C1 segment of cervical spinal cord (tissue), 14 donors: Measurements from ENCODE around the gene DCTN2.
A peak's percentile ranks its signal among the peaks of the same experiment; 100 is the strongest.
"Not testable (repeated sequence)": the region's sequence is repeated elsewhere in the genome, so short reads cannot be mapped to it uniquely, and the experiment has no call there.

Experiments
- DNase-seq, 14 donors: peaks; one replicate each; lab custom pipeline; 2025; lab: John Stamatoyannopoulos, UW

The DCTN2 gene

GRCh38 chr12:57528831-57529555, 18.0 kb downstream of the DCTN2 start:
- DNase-seq, result no peak

DNA sequence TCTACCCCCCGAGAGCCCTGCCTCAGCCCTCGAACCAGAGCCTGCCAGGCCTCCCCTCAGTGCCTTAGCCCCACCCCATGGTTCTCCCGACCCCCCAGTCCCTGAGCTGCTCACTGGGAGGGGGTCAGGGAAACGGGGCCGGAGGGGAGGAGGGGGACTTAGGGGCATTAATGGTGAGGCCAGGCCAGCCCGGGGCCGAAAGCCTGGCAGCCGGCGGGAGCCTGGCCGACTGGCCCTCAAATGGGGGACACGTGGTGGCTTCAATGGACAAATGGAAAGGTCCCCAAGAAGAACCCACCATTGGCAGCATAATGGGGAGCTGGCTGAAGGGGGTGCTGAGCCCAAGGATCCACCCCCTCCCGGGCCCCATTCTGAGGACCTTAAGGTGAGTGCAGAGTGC, 18.8 kb downstream of the DCTN2 start:
- DNase-seq, result no peak

DNA sequence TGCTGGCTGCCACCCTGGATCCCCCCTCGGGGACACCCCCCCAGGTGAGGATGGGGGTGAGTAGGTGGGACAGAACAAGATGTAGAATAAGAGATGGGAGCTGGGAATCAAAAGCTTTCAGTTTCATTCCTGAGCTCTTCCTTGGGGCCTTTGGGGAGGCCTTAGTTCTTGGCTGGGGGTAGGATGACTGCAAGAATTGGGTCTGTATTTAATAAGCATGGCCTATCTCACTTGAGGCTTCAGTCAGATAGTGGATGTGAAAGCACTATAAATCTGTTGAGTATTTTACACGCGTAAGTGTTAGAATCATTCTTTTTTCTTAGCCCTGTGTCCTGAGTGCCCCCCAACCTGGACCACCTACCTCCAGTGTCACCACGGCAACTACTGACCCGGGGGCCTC, 19.8 kb downstream of the DCTN2 start:
- DNase-seq, result no peak

DNA sequence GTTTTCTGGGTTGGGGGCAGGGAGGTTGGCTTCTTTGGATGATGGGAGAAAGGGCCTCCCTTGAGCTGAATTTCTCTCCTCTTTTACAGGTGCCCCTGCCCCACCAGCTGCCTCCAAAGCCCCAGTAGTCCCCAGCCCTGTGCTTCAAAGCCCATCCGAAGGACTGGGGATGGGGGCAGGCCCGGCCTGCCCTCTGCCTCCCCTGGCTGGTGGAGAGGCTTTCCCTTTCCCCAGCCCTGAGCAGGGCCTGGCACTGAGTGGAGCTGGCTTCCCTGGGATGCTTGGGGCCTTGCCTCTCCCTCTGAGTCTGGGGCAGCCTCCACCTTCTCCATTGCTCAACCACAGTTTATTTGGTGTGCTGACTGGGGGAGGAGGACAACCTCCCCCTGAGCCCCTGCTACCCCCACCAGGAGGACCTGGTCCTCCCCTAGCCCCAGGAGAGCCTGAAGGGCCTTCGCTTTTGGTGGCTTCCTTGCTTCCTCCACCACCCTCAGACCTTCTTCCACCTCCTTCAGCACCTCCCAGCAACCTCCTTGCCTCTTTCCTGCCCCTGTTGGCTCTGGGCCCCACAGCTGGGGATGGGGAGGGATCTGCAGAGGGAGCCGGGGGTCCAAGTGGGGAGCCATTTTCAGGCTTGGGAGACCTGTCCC, 20.4 kb downstream of the DCTN2 start:
- no peak for DNase-seq

- no peak for DNase-seq
These were observed 21.2 kb downstream of the DCTN2 start for GRCh38 chr12:57525615-57526383.

- no peak for DNase-seq
These were observed 22.0 kb downstream of the DCTN2 start for GRCh38 chr12:57524814-57525614.

DNA sequence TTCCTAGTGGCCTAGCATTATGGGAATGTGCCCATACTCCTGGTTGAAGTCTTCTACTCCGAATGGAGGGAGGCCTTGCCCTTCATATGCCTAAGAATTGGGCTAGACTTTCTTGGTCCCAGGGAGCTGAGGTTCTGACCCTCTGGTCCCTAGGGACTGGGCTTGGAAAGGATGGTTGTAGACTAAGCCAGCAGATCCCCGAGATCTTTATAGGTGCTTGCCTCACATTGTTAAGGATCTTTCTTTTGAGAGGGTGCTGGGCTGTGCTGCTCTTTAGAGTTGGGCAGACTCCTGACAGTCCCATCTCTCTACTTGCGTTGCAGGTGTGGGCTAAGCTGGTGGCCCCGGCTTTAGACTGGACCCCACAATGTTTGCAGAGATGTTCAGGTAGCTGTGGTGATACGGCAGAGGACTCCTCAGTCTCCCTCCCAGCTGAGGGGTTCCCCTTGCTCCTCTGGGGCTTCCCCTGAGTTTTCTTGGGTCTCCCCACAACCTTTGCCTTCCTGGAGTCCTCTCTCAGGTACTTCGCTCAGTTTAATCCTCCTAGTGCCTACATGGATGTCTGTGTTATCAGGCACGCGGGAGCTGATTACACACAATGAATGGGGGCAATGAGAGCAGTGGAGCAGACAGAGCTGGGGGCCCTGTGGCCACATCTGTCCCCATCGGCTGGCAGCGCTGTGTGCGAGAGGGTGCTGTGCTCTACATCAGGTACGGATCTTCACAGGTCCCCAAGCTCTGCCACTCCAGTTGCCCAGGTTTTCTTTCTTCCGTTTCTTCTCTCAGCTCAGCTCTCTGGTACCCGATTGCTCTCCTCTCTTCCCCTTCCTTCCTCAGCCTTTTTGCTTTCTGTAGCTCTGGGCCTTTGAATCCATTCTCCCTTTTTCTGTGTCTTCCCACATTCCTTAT, 23.0 kb downstream of the DCTN2 start:
- no peak for DNase-seq

- peak in 8 of 14 donors; percentile 31 to 77 (median 67) for DNase-seq
These were observed 23.9 kb downstream of the DCTN2 start for GRCh38 chr12:57522887-57523705.

- DNase-seq, result peak; percentile 58 to 95 (median 88)
These were observed 24.7 kb downstream of the DCTN2 start, which contains the start of gene MBD6 for GRCh38 chr12:57522011-57522886. Gene MBD6, plus strand, starts transcription at chr12:57522824. Its CDS starts 1,480 bp downstream, at chr12:57524304.

- peak in 11 of 14 donors; percentile 42 to 77 (median 61) for DNase-seq
These were observed 25.4 kb downstream of the DCTN2 start for GRCh38 chr12:57521525-57522010.

- peak; percentile 94 to 100 (median 98) for DNase-seq
These were observed 26.8 kb downstream of the DCTN2 start, which contains the start of gene DDIT3 for GRCh38 chr12:57520053-57520818. Gene DDIT3, minus strand, starts transcription at chr12:57520514. Its CDS starts 3,108 bp downstream, at chr12:57517406.

- peak in 2 of 14 donors; percentile 72 to 77 for DNase-seq
These were observed 27.3 kb downstream of the DCTN2 start for GRCh38 chr12:57519796-57520052.

GRCh38 chr12:57518920-57519795, 27.8 kb downstream of the DCTN2 start:
- no peak for DNase-seq

DNA sequence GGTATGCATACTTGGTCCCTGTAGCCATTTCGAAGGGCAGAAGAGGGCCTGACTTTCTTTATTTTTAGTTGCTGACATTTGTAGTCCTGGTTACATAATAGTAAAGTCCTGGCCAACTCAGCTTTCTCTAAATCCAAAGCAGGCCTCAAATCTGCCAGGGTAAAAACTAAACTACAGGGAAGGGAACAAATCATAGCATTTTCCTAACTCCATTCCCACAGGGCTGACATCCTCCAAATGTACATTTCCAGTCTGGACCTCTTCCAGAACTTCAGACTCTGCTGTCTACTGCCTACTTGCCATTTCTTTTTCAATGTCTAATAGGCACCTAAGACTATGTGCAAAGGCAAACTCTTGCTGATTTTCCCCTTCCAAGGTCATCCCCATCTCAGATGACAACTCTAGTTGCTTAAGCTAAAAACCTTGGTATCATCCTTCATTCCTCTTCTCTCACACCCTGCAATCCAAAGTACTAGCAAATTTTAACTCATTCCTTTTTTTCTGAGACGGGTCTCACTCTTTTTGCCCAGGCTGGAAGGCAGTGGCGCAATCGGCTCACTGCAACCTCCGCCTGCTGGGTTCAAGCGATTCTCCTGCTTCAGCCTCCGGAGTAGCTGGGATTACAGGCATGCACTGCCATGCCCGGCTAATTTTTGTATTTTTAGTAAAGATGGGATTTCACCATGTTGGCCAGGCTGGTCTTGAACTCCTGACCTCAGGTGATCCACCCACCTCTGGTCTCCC, 28.6 kb downstream of the DCTN2 start:
- DNase-seq, result peak in 1 of 14 donors; percentile 31

- not testable (repeated sequence) for DNase-seq
These were observed 29.3 kb downstream of the DCTN2 start for GRCh38 chr12:57517718-57518117.

DNA sequence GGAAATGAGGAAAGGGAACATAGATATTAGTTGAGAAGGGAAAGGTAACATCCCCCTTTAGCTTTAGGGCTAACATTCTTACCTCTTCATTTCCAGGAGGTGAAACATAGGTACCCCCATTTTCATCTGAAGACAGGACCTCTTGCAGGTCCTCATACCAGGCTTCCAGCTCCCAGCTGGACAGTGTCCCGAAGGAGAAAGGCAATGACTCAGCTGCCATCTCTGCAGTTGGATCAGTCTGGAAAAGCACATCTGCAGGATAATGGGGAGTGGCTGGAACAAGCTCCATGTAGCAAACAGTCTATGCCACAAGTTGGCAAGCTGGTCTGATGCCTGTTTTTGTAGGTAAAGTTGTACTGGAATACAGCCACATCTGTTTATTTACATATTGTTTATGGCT, 29.8 kb downstream of the DCTN2 start:
- DNase-seq, result no peak
